ENCODE results near the gene CD48. TPM values are rescaled to one million over a fixed set of nuclear protein-coding genes. Genes with fewer than 3 reads are reported as not detected.
"Not testable (repeated sequence)": the region's sequence is repeated elsewhere in the genome, so short reads cannot be mapped to it uniquely, and the experiment has no call there.

CD48 gene
- total RNA-seq, 1 donor = not detected

DNA sequence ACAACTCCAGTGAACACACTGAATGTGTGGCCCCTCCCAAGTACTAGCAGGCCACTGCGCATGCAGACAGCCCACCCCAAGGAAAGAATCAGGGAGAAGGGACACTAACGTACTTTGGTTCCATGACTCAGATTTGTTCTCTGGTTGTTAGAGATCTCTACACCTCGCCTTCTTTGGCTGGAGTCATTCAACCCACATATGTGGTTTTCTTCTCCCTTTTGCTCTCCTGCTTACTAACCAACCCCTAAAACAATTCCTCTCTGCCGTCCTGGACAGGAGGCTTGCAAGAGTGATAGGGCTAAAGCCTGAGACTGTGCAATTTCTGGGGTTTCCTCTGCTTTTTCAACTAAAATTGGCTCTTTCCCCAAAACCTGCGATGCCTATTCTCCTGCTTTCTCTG lies 5.7 kb upstream of the CD48 start:
- DNase-seq (ENCODE audit: low read depth) = no peak
- TF ChIP-seq, protein P1, sequence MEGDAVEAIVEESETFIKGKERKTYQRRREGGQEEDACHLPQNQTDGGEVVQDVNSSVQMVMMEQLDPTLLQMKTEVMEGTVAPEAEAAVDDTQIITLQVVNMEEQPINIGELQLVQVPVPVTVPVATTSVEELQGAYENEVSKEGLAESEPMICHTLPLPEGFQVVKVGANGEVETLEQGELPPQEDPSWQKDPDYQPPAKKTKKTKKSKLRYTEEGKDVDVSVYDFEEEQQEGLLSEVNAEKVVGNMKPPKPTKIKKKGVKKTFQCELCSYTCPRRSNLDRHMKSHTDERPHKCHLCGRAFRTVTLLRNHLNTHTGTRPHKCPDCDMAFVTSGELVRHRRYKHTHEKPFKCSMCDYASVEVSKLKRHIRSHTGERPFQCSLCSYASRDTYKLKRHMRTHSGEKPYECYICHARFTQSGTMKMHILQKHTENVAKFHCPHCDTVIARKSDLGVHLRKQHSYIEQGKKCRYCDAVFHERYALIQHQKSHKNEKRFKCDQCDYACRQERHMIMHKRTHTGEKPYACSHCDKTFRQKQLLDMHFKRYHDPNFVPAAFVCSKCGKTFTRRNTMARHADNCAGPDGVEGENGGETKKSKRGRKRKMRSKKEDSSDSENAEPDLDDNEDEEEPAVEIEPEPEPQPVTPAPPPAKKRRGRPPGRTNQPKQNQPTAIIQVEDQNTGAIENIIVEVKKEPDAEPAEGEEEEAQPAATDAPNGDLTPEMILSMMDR (IDR thresholded peaks at IDR 0.05; ENCODE audit: insufficient read depth, low read depth, low read length) = no peak
- H3K4me3 ChIP-seq (ENCODE audit: low read depth, low read length) = no peak overlapping the region

DNA sequence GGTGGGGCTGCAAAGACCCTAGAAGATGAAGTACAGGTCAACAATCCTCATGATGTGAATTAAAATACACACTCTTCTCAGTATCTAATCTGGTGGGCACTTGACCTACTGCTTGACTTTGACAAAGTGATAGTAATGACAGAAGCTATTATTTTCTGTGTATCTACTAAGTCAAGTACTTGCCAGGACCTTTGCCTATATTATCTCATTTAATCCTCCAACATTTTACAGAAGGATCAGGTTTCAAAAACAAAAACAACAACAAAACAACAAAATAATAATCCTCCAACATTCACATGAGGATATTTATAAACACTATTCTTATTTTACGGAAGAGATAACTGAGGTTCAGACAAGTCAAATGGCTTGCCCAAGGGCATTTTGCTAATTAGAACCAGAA lies 4.4 kb upstream of the CD48 start:
- DNase-seq (ENCODE audit: low read depth) = no peak
- TF ChIP-seq, protein P1 (IDR thresholded peaks at IDR 0.05; ENCODE audit: insufficient read depth, low read depth, low read length) = no peak
- no peak overlapping the region for H3K4me3 ChIP-seq (ENCODE audit: low read depth, low read length)

DNA sequence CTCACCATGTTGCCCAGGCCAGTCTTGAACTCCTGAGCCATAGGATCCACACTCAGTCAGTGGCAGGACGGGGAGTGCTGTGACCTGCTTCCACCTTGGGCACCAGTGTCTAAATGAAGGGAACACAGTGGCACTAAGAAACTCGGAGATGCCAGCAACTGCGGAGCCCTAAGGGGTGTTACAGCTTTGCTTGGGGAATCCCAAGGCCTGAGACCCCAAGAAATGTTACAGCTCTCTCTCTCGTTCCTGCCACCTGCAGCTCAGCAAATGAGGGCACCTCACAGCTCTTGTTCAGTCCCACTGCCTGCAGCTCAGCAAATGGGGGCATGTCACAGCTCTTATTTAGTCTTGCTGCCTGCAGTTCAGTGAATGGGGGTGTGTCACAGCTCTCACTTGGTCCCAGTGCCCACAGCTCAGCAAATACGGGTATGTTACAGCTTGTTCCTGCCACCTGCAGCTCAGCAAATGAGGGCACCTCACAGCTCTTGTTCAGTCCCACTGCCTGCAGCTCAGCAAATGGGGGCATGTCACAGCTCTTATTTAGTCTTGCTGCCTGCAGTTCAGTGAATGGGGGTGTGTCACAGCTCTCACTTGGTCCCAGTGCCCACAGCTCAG lies 2.5 kb upstream of the CD48 start:
- DNase-seq (ENCODE audit: low read depth); H3K4me3 ChIP-seq (ENCODE audit: low read depth, low read length): not testable (repeated sequence)

DNA sequence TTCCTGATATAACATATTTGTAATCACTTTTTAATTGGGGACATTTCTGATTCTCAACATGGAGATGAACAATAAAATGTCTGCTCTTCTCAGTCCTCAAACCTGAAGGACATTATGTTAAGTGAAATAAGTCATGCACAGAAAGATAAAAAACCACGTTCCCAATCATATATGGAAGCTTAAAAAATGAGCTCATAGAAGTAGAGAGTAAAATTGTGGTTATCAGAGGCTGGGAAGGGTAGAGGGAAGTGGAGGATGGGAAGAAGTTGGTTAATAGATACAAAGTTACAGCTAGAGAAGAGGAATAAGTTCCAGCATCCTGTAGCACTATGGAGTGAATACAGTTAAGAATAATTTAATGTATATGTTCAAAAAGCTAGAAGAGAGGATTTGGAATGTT lies 1.5 kb upstream of the CD48 start:
- TF ChIP-seq, protein P1 (IDR thresholded peaks at IDR 0.05; ENCODE audit: insufficient read depth, low read depth, low read length) = no peak
- DNase-seq (ENCODE audit: low read depth) = no peak

DNA sequence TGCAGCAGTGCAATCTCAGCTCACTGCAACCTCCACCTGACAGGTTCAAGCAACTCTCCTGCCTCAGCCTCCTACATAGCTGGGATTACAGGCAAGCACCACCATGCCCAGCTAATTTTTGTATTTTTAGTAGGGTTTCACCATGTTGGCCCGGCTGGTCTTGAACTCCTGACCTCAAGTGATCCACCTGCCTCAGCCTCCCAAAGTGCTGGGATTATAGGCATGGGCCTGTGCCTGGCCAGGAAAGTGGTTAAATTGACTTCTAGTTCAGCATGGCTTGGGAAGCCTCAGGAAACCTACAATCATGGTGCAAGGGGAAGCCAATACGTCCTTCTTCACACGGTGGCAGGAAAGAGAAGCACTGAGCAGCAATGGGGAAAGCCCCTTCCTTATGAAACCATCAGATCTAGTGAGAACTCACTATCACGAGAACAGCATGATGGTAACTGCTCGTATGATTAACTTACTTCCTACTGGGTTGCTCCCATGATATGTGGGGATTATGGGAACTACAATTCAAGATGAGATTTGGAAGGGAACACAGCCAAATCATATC lies 981 bp upstream of the CD48 start:
- H3K4me3 ChIP-seq (ENCODE audit: low read depth, low read length); DNase-seq (ENCODE audit: low read depth): not testable (repeated sequence)

More for the DNA sequence above, 1.5 kb upstream of the CD48 start:
- no peak overlapping the region for H3K4me3 ChIP-seq (ENCODE audit: low read depth, low read length)

DNA sequence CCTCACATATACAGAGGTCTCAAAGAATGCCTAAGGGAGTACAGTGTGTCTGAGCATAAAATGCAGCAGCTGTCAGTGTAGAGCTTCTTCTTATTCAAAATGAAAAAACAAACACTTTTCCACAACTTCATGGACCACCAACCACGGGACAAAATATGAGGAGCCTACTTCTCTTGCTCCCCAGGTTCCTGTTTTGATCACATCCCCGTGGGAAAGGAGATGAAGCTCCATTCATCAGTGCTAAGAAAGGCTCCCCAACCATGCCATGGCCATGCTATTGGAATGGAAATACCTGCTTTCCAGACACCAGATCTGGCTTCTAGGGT lies 383 bp downstream of the CD48 start:
- no peak overlapping the region for H3K4me3 ChIP-seq (ENCODE audit: low read depth, low read length)
- DNase-seq (ENCODE audit: low read depth) = no peak
- TF ChIP-seq, protein P1 (IDR thresholded peaks at IDR 0.05; ENCODE audit: insufficient read depth, low read depth, low read length) = no peak

DNA sequence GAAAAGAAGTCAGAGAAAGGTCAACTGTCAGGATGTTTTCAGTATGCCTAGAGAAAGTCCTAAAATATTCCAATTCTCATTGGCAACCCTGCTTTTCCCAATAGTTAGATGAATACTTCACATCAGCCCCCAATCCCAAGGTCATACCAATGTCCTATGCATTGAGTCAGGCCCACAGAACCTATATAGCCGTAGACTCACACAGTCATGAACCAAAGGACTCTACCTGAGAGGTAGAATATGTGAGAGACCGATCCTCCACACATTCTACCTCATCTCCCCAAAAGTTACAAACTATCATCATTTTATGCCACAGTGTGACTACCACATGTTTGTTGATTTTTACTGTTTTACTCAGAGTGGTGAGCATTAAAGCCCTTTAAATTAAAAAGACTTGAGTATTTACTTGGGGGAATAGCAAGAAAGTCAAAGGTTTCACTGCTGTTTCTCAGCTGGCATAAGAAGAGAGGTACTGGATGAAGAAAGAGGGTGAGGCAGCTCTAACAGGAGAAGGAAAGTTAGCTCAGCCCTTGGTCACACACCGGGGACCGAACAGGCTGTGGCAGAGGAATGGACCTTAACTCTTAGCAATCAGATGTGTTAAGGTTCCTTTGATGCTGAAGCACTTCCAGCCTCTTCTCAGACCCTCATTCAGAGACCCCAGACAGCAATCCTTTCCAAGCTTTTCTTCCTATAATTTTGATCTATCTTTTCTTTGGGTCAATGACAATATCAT lies 937 bp downstream of the CD48 start:
- TF ChIP-seq, protein P1 (IDR thresholded peaks at IDR 0.05; ENCODE audit: insufficient read depth, low read depth, low read length) = no peak
- DNase-seq (ENCODE audit: low read depth) = no peak

DNA sequence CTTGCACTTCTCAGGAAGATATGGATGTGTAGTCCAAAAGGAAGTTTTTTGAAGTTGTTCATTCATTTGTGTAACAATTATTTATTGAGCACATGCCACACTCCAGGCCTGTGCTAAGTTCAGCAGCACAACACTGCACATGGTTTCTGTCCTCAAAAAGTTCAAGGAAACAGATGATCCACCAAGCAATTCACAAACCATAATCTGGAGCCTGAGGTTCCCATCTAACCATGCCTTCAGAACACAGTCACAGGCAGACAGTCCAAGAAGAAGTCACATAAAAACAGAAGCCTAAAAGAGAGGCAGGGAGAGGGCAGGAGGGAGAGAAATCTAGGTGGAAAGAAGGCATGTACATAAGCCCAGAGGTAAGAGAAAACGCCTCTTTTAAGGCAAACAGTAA lies 1.9 kb downstream of the CD48 start:
- TF ChIP-seq, protein P1 (IDR thresholded peaks at IDR 0.05; ENCODE audit: insufficient read depth, low read depth, low read length) = no peak
- no peak for DNase-seq (ENCODE audit: low read depth)
- no peak overlapping the region for H3K4me3 ChIP-seq (ENCODE audit: low read depth, low read length)

More for the DNA sequence above, 937 bp downstream of the CD48 start:
- no peak overlapping the region for H3K4me3 ChIP-seq (ENCODE audit: low read depth, low read length)
